Activated effector memory CD4-positive, alpha-beta T cell treated with anti-CD3 and anti-CD28 coated beads, Interleukin-2, amount 50 U/mL, for 16 hours (primary cell): ENCODE data around the gene BACH2.

Experiments
- DNase-seq: peaks from one replicate; pipeline ENCODE4 v3.0.0-alpha.2; 2020

BACH2 gene

GRCh38 chr6:90019216-90019615 is 277.4 kb downstream of the BACH2 start:
- no peak for DNase-seq

- DNase-seq: no peak
Measured at GRCh38 chr6:90015883-90016282, 280.8 kb downstream of the BACH2 start.

GRCh38 chr6:90008908-90009501 is 287.6 kb downstream of the BACH2 start:
- no peak for DNase-seq

- DNase-seq: no peak
Measured at GRCh38 chr6:90008189-90008907, 288.3 kb downstream of the BACH2 start.

GRCh38 chr6:90005048-90005827 is 291.4 kb downstream of the BACH2 start:
- DNase-seq: no peak

GRCh38 chr6:90004511-90004910 is 292.1 kb downstream of the BACH2 start:
- DNase-seq: no peak

GRCh38 chr6:90003941-90004340 is 292.7 kb downstream of the BACH2 start:
- DNase-seq: no peak

- no peak for DNase-seq
Measured at GRCh38 chr6:90003069-90003795, 293.4 kb downstream of the BACH2 start.

GRCh38 chr6:90000864-90001731 is 295.5 kb downstream of the BACH2 start:
- no peak for DNase-seq

- no peak for DNase-seq
Measured at GRCh38 chr6:89999945-90000825, 296.5 kb downstream of the BACH2 start.

GRCh38 chr6:89999154-89999553 is 297.5 kb downstream of the BACH2 start:
- no peak for DNase-seq

GRCh38 chr6:89997456-89998445 is 298.9 kb downstream of the BACH2 start:
- DNase-seq: no peak

- no peak for DNase-seq
Measured at GRCh38 chr6:89993411-89993810, 303.2 kb downstream of the BACH2 start.

GRCh38 chr6:89992818-89993217 is 303.8 kb downstream of the BACH2 start:
- DNase-seq: no peak

- no peak for DNase-seq
Measured at GRCh38 chr6:89989742-89990141, 306.9 kb downstream of the BACH2 start.

GRCh38 chr6:89987830-89988229 is 308.8 kb downstream of the BACH2 start:
- DNase-seq: no peak

- no peak for DNase-seq
Measured at GRCh38 chr6:89987140-89987539, 309.5 kb downstream of the BACH2 start.

GRCh38 chr6:89986650-89987074 is 310.0 kb downstream of the BACH2 start:
- DNase-seq: no peak

- DNase-seq: no peak
Measured at GRCh38 chr6:89985751-89986493, 310.7 kb downstream of the BACH2 start.
